Adrenal gland (tissue), 12 donors: ENCODE data around the gene MSRB3. TPM values are rescaled to one million over a fixed set of nuclear protein-coding genes. Genes with fewer than 3 reads are reported as not detected.

Experiments used
- DNase-seq, 7 donors: peaks; one replicate each; pipeline ENCODE4 v3.0.0-alpha.2; 2019 to 2020
- H3K27ac ChIP-seq, 5 donors: fragments of 200-600 bp; sonication (generic) in 4 of 5; 1 replicate in 3 of 5; 2 replicates in 2 of 5; pipeline versions ENCODE4 v1.5.1 to v1.8.0; 2016 to 2020; ENCODE audit warnings: mild to moderate bottlenecking in 1 of 5
- H3K27me3 ChIP-seq: fragments of 200-600 bp; 2 replicates; pipeline ENCODE4 v1.8.0; 2021
- H3K36me3 ChIP-seq, 2 donors: fragments of 200-600 bp; replicated peaks in 1 of 2; 1 replicate in 1 of 2; 2 replicates in 1 of 2; pipeline versions ENCODE4 v1.5.1 to v1.8.0; 2018 to 2022
- H3K4me1 ChIP-seq, 2 donors: fragments of 200-600 bp; replicated peaks in 1 of 2; 1 replicate in 1 of 2; 2 replicates in 1 of 2; pipeline versions ENCODE4 v1.5.1 to v1.8.0; 2018 to 2021
- H3K4me3 ChIP-seq, 4 donors: fragments of 200-600 bp; sonication (generic) in 3 of 4; one replicate each; pipeline ENCODE4 v1.5.1; 2016 to 2018
- H3K9me3 ChIP-seq, 3 donors: fragments of 200-600 bp; sonication (generic) in 1 of 3; replicated peaks in 1 of 3; 1 replicate in 2 of 3; 2 replicates in 1 of 3; pipeline versions ENCODE4 v1.5.1 to v1.8.0; 2016 to 2021
- POLR2A ChIP-seq, 2 donors: fragments of 450-650 bp; IDR thresholded peaks; one replicate each; pipeline ENCODE4 v1.6.1; 2017; ENCODE audit warnings: antibody characterized with exemption in 2 of 2, mild to moderate bottlenecking in 2 of 2, moderate library complexity in 1 of 2
- WGBS, 4 donors: extraction: QIAGEN DNeasy Blood & Tissue Kit in 2 of 4; methylation state at CpG; one replicate each; pipeline versions ENCODE4 v1.1.5 to v1.1.7; 2013 to 2017; 5-methylcytosine and 5-hydroxymethylcytosine counted together
- intact Hi-C, 2 donors: fragments of 100-400 bp; cut with DNase I; formaldehyde crosslinking; loops; one replicate each; pipeline versions ENCODE4 v1.14.1 to v1.15.0; 2022 to 2023
- polyA plus RNA-seq, 3 donors: library from polyadenylated mRNA; stranded (reverse); fragments of 200-250 nt in 2 of 3; fragments of 350-450 nt in 1 of 3; fragmentation: Illumina TruSeq in 1 of 3; extraction: RNeasy Lipid Tissue Mini Kit (QIAGEN cat#74804) in 1 of 3; gene quantifications; one replicate each; pipeline ENCODE4 v1.2.3, GENCODE V29; 2013 to 2014
- total RNA-seq, 9 donors: library from RNA; depleted of rRNA in 4 of 9; stranded (reverse); fragments of >200 nt in 4 of 9; fragments of 120-200 nt in 1 of 9; fragmentation: NEBNext Ultra II Directional in 1 of 9; extraction: Animal tissue kit (Norgen Biotek cat#: 25700) in 1 of 9; gene quantifications; one replicate each; pipeline versions ENCODE4 v1.1.0 to v1.2.4, GENCODE V29; 2013 to 2023
- TF ChIP-seq, protein P1 (sequence below), 6 experiments: fragments of 450-650 bp in 4 of 6; fragments of 200-600 bp in 2 of 6; sonication (generic) in 1 of 6; IDR thresholded peaks; 1 replicate in 5 of 6; 2 replicates in 1 of 6; pipeline versions ENCODE4 v1.5.1 to v1.8.0; 2016 to 2021; ENCODE audit warnings: antibody characterized with exemption in 6 of 6, mild to moderate bottlenecking in 2 of 6, moderate library complexity in 1 of 6
- donor health status: healthy with polysubstance abuse.
- donor health status: Bipolar disorder and iron deficiency.
- donor health status: DM: yes; HTN: yes; CAD: no.
- donor health status: DM: no; HTN: no; CAD: no.
- donor health status: DM: no; HTN: no; CAD: no.
- donor health status: DM: yes; HTN: yes; CAD: no.

Gene MSRB3
- total and polyA plus RNA-seq, 12 donors, result 5.5 to 23.8 (median 9.7) TPM

DNA sequence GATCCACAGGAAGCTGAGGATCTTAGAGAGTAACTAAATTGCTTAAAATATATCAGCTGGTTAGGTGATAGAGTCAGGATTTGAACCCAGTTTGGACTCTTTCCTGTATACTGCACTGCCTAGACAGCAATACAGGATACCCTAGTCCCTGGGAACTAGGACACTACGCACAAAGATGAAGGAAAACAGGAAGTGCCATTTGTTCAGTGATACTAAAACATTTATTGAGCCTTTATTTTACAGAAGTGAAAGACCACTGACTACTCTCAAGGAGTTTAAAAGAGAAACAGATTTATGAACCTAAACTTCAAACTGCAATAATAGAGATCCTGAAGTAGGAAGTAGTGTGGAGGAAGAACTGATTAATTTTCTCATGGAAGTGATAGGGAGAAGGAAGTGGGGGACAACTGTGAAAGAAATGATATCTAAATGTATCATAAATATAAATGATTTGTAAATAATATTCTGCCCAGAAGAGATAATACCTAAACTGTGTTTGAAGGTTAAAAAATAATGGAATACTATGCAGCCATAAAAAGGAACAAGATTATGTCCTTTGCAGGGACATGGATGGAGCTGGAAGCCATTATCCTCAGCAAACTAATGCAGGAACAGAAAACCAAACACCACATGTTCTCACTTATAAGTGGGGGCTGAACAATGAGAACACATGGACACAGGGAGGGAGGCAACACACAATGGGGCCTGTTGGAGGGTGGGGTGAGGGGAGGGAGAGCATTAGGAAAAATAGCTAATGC is 18.2 kb downstream of the MSRB3 start:
- H3K27me3 ChIP-seq, result no peaks in the 10 kb centered on the region
- no peak overlapping the region for H3K4me3 ChIP-seq
- WGBS, 4 donors, result 59 to 86% (median 68%) methylated on average over 1 of the region's 1 CpG
- H3K36me3 ChIP-seq, result no peaks in the 10 kb centered on the region
- no peak for TF ChIP-seq POLR2A (IDR thresholded peaks at IDR 0.05)
- TF ChIP-seq, protein P1, sequence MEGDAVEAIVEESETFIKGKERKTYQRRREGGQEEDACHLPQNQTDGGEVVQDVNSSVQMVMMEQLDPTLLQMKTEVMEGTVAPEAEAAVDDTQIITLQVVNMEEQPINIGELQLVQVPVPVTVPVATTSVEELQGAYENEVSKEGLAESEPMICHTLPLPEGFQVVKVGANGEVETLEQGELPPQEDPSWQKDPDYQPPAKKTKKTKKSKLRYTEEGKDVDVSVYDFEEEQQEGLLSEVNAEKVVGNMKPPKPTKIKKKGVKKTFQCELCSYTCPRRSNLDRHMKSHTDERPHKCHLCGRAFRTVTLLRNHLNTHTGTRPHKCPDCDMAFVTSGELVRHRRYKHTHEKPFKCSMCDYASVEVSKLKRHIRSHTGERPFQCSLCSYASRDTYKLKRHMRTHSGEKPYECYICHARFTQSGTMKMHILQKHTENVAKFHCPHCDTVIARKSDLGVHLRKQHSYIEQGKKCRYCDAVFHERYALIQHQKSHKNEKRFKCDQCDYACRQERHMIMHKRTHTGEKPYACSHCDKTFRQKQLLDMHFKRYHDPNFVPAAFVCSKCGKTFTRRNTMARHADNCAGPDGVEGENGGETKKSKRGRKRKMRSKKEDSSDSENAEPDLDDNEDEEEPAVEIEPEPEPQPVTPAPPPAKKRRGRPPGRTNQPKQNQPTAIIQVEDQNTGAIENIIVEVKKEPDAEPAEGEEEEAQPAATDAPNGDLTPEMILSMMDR (IDR thresholded peaks at IDR 0.05), result no peak
- no peak for DNase-seq
- intact Hi-C loops, result no loop called here
- H3K27ac ChIP-seq, result no peak overlapping the region
- H3K9me3 ChIP-seq, result no peaks in the 10 kb centered on the region
- H3K4me1 ChIP-seq, result no peaks in the 10 kb centered on the region

DNA sequence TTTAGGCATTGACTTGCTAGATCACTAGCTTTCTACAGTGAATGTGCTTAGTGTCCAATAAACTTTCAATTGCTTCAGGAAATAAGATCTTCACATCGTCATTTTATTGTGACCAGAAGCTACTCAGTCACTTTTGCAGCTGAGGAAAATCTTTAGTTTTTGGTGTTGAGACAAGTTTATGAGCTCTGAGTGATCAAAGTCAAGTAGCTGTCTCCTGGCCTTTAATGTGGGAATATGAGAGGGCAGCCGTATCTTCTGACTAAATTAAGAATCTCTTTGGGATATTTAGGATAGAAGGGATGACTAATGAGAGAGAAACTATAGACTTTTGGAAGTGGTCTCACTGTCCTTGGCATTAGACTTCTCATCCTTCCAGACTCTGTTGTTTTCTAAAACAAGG is 21.6 kb downstream of the MSRB3 start:
- no peak for DNase-seq
- H3K27me3 ChIP-seq, result no peaks in the 10 kb centered on the region
- H3K27ac ChIP-seq, result no peak overlapping the region
- H3K4me1 ChIP-seq, result no peaks in the 10 kb centered on the region
- no peaks in the 10 kb centered on the region for H3K36me3 ChIP-seq
- no peak overlapping the region for H3K4me3 ChIP-seq
- TF ChIP-seq, protein P1 (IDR thresholded peaks at IDR 0.05), result no peak
- no peak for TF ChIP-seq POLR2A (IDR thresholded peaks at IDR 0.05)
- intact Hi-C loops, result no loop called here
- 51 to 73% (median 57%) methylated on average over 2 of the region's 2 CpGs for WGBS, 4 donors
- no peaks in the 10 kb centered on the region for H3K9me3 ChIP-seq

DNA sequence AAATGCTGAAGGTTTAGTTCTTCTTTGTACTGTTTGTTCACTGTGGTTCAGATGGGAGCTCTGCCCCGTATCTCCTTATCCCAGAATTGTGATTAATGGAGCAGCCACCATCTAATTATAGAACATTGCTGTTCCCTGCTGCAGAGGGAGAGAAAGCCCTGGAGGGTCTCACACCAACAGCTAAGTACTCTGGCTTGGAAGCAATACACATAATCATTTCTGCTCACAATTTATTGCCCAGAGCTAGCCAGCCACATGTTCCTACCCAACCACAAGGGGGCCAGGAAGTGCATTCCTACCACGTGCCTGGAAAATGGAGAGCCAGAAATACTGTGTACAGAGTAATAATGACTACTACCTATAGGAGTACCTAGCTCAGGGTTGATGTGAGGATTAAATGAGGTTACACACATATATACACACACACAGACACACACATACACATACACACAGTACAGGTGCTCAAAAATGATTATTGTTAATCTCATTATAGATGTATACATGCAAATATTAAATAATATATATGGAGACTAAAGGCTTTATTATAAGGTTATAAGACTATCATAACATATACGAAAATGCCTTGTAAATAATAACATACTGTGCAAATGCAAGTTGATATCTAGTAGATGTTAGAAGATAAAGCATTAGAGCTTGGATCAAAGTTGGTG is 22.3 kb downstream of the MSRB3 start:
- 44 to 52% (median 47%) methylated on average over 3 of the region's 3 CpGs for WGBS, 4 donors

DNA sequence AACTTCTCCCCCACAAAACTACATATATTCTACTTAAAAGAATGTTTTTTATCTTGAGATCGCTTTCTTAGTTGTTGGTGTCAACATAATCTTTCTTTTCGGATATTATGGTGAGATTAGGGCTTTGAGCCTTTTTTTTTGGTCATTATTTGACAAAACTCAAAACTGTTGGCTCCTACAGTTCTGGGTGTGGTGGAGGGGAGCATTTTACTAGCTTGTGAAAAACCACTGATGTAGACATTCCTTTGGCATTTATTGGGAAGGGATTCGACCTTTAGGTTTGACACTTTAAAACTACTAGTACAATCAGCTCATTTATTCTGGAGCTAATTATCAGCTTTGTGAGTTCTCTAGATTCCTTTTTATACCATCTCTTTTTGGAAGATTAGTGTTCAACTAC is 24.4 kb downstream of the MSRB3 start:
- TF ChIP-seq POLR2A (IDR thresholded peaks at IDR 0.05), result no peak
- TF ChIP-seq, protein P1 (IDR thresholded peaks at IDR 0.05), result no peak
- DNase-seq, result no peak
- H3K9me3 ChIP-seq, result no peaks in the 10 kb centered on the region
- no peaks in the 10 kb centered on the region for H3K36me3 ChIP-seq
- H3K27me3 ChIP-seq, result no peaks in the 10 kb centered on the region
- WGBS, 4 donors, result 73 to 84% (median 83%) methylated on average over 3 of the region's 3 CpGs
- H3K27ac ChIP-seq, result no peak overlapping the region
- peaks cover 0 to 16% of the 10 kb centered on the region in 2 donors for H3K4me1 ChIP-seq
- no peak overlapping the region for H3K4me3 ChIP-seq
- intact Hi-C loops, result no loop called here

More for the DNA sequence above, 22.3 kb downstream of the MSRB3 start:
- Histone ChIP-seq H3K27ac (no peak overlapping the region), H3K4me1 (no peaks in the 10 kb centered on the region), H3K4me3 (no peak overlapping the region), H3K36me3 (no peaks in the 10 kb centered on the region), H3K27me3 (no peaks in the 10 kb centered on the region), H3K9me3 (no peaks in the 10 kb centered on the region)
- TF ChIP-seq POLR2A (IDR thresholded peaks at IDR 0.05), result no peak
- TF ChIP-seq, protein P1 (IDR thresholded peaks at IDR 0.05), result peak in 4 of 6 experiments; percentile 4 to 29 (median 21)
- intact Hi-C loops, result no loop called here
- no peak for DNase-seq
